Ishikawa (cell line): Measurements from ENCODE around the gene RAP2A.

Source experiments
- CREB1 ChIP-seq: IDR thresholded peaks from 2 replicates; pipeline ENCODE4 v1.6.1; 2012; ENCODE audit warnings: low read depth
- EGR1 ChIP-seq: IDR thresholded peaks from 2 replicates; pipeline ENCODE4 v1.6.1; 2012
- MAX ChIP-seq: IDR thresholded peaks from 2 replicates; pipeline ENCODE4 v1.6.1; 2012
- NFIC ChIP-seq: IDR thresholded peaks from 2 replicates; pipeline ENCODE4 v1.6.1; 2012
- RAD21 ChIP-seq: IDR thresholded peaks from 2 replicates; pipeline ENCODE4 v1.6.1; 2012; ENCODE audit warnings: low read depth
- REST ChIP-seq: IDR thresholded peaks from 2 replicates; pipeline ENCODE4 v1.6.1; 2012; ENCODE audit warnings: low read depth, mild to moderate bottlenecking
- TAF1 ChIP-seq: IDR thresholded peaks from 2 replicates; pipeline ENCODE4 v1.6.1; 2012; ENCODE audit warnings: low read depth, mild to moderate bottlenecking
- TCF12 ChIP-seq: IDR thresholded peaks from 2 replicates; pipeline ENCODE4 v1.6.1; 2012; ENCODE audit warnings: low read depth
- TEAD4 ChIP-seq: IDR thresholded peaks from 2 replicates; pipeline ENCODE4 v1.6.1; 2012
- YY1 ChIP-seq: IDR thresholded peaks from 2 replicates; pipeline ENCODE4 v1.6.1; 2012; ENCODE audit warnings: low read depth

DNA sequence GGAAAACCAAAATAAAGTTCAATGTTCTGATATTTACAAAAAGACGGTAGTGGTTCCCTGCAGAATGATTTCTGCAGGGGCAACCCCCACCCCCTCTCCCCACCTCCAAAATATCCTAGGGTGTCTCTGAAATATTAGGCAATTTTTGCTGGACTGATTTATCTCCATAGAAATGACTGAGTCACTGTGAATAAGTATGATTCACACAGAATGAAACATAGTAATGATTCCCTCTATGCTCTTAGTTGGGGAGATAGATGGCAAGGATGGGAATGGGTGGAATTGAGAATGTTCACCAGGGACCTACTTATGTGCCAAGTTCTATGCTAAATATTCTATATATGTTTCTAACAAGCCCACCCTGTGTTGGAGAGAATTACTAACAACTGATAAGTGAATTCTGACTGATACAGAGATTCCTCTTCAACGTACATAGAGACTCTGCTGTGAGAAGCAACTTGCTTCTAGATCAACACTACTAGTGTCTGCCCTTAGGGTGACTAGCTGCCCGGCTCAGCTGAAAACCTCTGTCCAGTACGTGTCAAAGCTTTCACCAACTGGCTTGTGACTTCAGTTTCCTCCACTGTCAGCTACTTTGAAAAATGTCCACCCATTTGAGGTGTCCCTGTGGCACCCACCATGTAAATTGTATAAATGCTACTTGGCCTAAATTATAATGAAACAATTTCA, 38.4 kb upstream of the RAP2A start:
- no peak for TF ChIP-seq MAX
- no peak for TF ChIP-seq YY1
- no peak for TF ChIP-seq TAF1
- no peak for TF ChIP-seq REST
- no peak for TF ChIP-seq CREB1
- TF ChIP-seq NFIC = no peak
- no peak for TF ChIP-seq RAD21
- TF ChIP-seq EGR1 = no peak
- no peak for TF ChIP-seq TEAD4
- TF ChIP-seq TCF12 = no peak
